Thoracic aorta (tissue), 2 donors: ENCODE data around the gene ZMIZ1. TPM values are rescaled to one million over a fixed set of nuclear protein-coding genes. Genes with fewer than 3 reads are reported as not detected.

ENCODE experiments used
- ATAC-seq: fragments of 150-250 bp; one replicate; pipeline ENCODE4 v1.8.0; 2017; ENCODE audit warnings: low read depth; ENCODE audit not compliant: insufficient number of reproducible peaks, low FRiP score
- DNase-seq: peaks from one replicate; pipeline ENCODE4 v3.0.0-alpha.2; 2020; ENCODE audit warnings: low spot score
- H3K27ac ChIP-seq, 2 donors: fragments of 200-600 bp; sonication (generic); 1 replicate in 1 of 2; 2 replicates in 1 of 2; pipeline ENCODE4 v1.5.1; 2016; ENCODE audit warnings: mild to moderate bottlenecking in 2 of 2, moderate library complexity in 2 of 2
- H3K27me3 ChIP-seq: fragments of 200-600 bp; sonication (generic); replicated peaks from 2 replicates; pipeline ENCODE4 v1.6.0; 2016; ENCODE audit warnings: mild to moderate bottlenecking; ENCODE audit not compliant: insufficient read depth
- H3K36me3 ChIP-seq: fragments of 200-600 bp; sonication (generic); one replicate; pipeline ENCODE4 v1.5.1; 2016
- H3K4me1 ChIP-seq, 2 donors: fragments of 200-600 bp; sonication (generic); 1 replicate in 1 of 2; 2 replicates in 1 of 2; pipeline versions ENCODE4 v1.5.1 to v1.6.0; 2016; ENCODE audit warnings: low read depth in 2 of 2, mild to moderate bottlenecking in 1 of 2; ENCODE audit not compliant: control insufficient read depth in 1 of 2
- H3K4me3 ChIP-seq: fragments of 200-600 bp; sonication (generic); 2 replicates; pipeline ENCODE4 v1.5.1; 2016; ENCODE audit warnings: mild to moderate bottlenecking
- H3K9me3 ChIP-seq: fragments of 200-600 bp; sonication (generic); 2 replicates; pipeline ENCODE4 v1.5.1; 2016
- CTCF ChIP-seq: fragments of 200-600 bp; sonication (generic); IDR thresholded peaks from one replicate; pipeline ENCODE4 v1.5.1; 2019; ENCODE audit warnings: antibody characterized with exemption
- total RNA-seq, 2 donors: library from RNA; depleted of rRNA; stranded (reverse); fragments of >200 nt; gene quantifications; one replicate each; pipeline versions ENCODE4 v1.1.0 to v1.2.3, GENCODE V29; 2016

Gene ZMIZ1
- total RNA-seq, 2 donors from 2014 or later = 57.8 to 81.6 TPM

- Histone ChIP-seq H3K4me3 (no peak overlapping the region), H3K27me3 (no peaks in the 10 kb centered on the region), H3K9me3 (no peaks in the 10 kb centered on the region), H3K36me3 (peaks cover 35% of the 10 kb centered on the region), H3K4me1 (no peaks in the 10 kb centered on the region), H3K27ac (no peak overlapping the region)
- no peak for ATAC-seq
- TF ChIP-seq CTCF = no peak
- no peak for DNase-seq
Observed at GRCh38 chr10:79310911-79311573, 242.3 kb downstream of the ZMIZ1 start.

DNA sequence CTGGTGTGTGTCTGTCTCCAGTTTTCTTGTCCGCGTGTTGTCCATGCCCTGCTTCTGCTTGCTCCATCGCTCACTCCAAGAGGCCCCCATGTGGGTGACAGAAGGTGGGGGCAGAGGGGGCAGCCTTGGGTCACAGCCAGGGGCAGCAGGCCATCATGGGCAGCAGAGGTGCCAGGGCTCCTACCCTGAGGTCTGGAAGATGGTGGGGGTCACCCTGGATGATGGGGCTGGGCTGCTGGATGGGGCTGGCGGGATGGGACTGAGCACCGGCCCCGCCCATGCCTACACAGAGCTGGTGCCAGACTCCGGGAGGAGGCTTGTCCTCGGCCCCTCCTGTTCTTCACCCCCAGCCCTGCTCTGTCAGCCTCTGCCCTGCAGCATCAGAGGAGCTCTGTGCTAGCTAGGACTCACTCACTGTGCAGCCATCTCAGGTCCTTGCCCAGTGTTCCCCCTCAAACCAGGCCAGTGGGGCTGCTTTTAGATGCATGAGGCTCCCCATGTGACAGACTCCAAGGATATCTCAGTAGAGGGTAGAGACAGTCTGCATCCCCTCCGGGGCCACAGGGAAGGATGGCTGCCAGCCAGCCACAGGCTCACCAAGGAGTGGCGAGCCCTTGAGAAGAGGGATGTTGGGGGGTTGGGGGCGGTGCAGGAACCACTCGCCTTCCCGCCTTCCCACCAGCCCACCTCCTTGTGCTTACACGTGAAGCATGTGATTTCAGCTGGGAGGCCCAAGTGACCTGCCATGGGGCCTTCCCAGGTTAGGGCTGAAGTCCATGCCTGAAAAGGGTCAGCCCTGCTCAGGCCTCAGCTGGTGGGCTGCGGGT lies 243.0 kb downstream of the ZMIZ1 start:
- Histone ChIP-seq H3K4me3 (no peak overlapping the region), H3K27me3 (no peaks in the 10 kb centered on the region), H3K4me1 (no peaks in the 10 kb centered on the region), H3K36me3 (peaks cover 27% of the 10 kb centered on the region), H3K27ac (no peak overlapping the region), H3K9me3 (no peaks in the 10 kb centered on the region)
- TF ChIP-seq CTCF = no peak
- DNase-seq (no peak), ATAC-seq (no peak)

GRCh38 chr10:79312601-79313187 lies 243.9 kb downstream of the ZMIZ1 start:
- H3K4me1 ChIP-seq = peaks cover 0 to 8% of the 10 kb centered on the region in 2 donors
- no peak overlapping the region for H3K4me3 ChIP-seq
- DNase-seq (no peak), ATAC-seq (no peak)
- no peaks in the 10 kb centered on the region for H3K9me3 ChIP-seq
- no peaks in the 10 kb centered on the region for H3K27me3 ChIP-seq
- peaks cover 20% of the 10 kb centered on the region for H3K36me3 ChIP-seq
- no peak for TF ChIP-seq CTCF
- H3K27ac ChIP-seq = no peak overlapping the region

DNA sequence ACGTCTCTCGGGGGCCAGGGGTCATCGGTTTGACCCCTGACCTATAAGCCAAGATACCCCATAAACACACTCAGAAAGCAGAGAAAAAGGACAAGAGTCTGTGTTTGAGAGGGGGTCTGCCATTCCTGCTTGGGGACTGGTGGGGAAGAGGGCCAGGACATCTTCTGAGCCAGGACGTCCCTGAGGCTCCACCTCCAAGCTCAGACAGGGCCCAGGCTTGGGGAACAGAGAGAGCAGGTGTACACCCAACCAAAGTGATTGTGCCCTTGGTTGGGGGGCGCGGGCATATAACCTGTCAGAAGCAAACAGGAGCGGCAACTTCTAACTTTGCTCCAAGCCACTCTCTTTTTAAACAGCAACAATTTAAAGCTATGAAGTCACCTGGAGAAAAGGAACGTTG lies 244.6 kb downstream of the ZMIZ1 start:
- no peak overlapping the region for H3K27ac ChIP-seq
- H3K4me1 ChIP-seq = peaks cover 0 to 13% of the 10 kb centered on the region in 2 donors
- DNase-seq (no peak), ATAC-seq (no peak)
- no peak for TF ChIP-seq CTCF
- H3K27me3 ChIP-seq = no peaks in the 10 kb centered on the region
- H3K36me3 ChIP-seq = peaks cover 14% of the 10 kb centered on the region
- no peak overlapping the region for H3K4me3 ChIP-seq
- H3K9me3 ChIP-seq = no peaks in the 10 kb centered on the region

- ATAC-seq (no peak), DNase-seq (no peak)
- TF ChIP-seq CTCF = no peak
- Histone ChIP-seq H3K4me3 (no peak overlapping the region), H3K27me3 (no peaks in the 10 kb centered on the region), H3K36me3 (peaks cover 8% of the 10 kb centered on the region), H3K9me3 (no peaks in the 10 kb centered on the region), H3K4me1 (peaks cover 0 to 13% of the 10 kb centered on the region in 2 donors), H3K27ac (no peak overlapping the region)
Observed at GRCh38 chr10:79313911-79314439, 245.2 kb downstream of the ZMIZ1 start.
